ENCODE measurements around the gene GZF1.
"Not testable (repeated sequence)": the region's sequence is repeated elsewhere in the genome, so short reads cannot be mapped to it uniquely, and the experiment has no call there.

Gene GZF1

GRCh38 chr20:23347791-23348190, 14.2 kb upstream of the GZF1 start:
- no peak for DNase-seq

- not testable (repeated sequence) for DNase-seq
Measured at GRCh38 chr20:23348510-23348909, 13.5 kb upstream of the GZF1 start.

GRCh38 chr20:23349338-23350195, 12.4 kb upstream of the GZF1 start:
- DNase-seq: peak in 3 of 5 experiments; percentile 59 to 87 (median 69)

GRCh38 chr20:23350196-23350903, 11.6 kb upstream of the GZF1 start, which contains the start of gene NXT1:
Gene NXT1 (plus strand): TSS chr20:23350791. CDS start chr20:23354042, 3,251 bp downstream.
- peak; percentile 87 to 97 (median 96) for DNase-seq

- peak; percentile 21 to 79 (median 56) for DNase-seq
Measured at GRCh38 chr20:23350904-23351838, 10.8 kb upstream of the GZF1 start.

- DNase-seq: no peak
Measured at GRCh38 chr20:23356203-23356602, 5.8 kb upstream of the GZF1 start.

- DNase-seq: peak; percentile 98 to 100 (median 100)
Measured at GRCh38 chr20:23357767-23358562, 4.0 kb upstream of the GZF1 start.

- DNase-seq: no peak
Measured at GRCh38 chr20:23358563-23358906, 3.4 kb upstream of the GZF1 start.

- DNase-seq: no peak
Measured at GRCh38 chr20:23358923-23359593, 2.9 kb upstream of the GZF1 start.

- DNase-seq: no peak
Measured at GRCh38 chr20:23360531-23360930, 1.5 kb upstream of the GZF1 start.

GRCh38 chr20:23361119-23361475, 885 bp upstream of the GZF1 start:
- no peak for DNase-seq

- peak in 2 of 5 experiments; percentile 40 to 54 for DNase-seq
Measured at GRCh38 chr20:23362392-23363256, 642 bp downstream of the GZF1 start.

GRCh38 chr20:23363257-23363649, 1.3 kb downstream of the GZF1 start:
- DNase-seq: no peak

- no peak for DNase-seq
Measured at GRCh38 chr20:23365390-23366165, 3.6 kb downstream of the GZF1 start.

- DNase-seq: peak in 2 of 5 experiments; percentile 13 to 57
Measured at GRCh38 chr20:23366384-23366783, 4.4 kb downstream of the GZF1 start.

GRCh38 chr20:23367770-23368169, 5.8 kb downstream of the GZF1 start:
- no peak for DNase-seq

GRCh38 chr20:23368316-23369071, 6.5 kb downstream of the GZF1 start:
- no peak for DNase-seq

- DNase-seq: no peak
Measured at GRCh38 chr20:23369072-23369823, 7.3 kb downstream of the GZF1 start.
